Myocyte (in vitro differentiated cells): ENCODE measurements around the gene EXTL1. TPM values are rescaled to one million over a fixed set of nuclear protein-coding genes. Genes with fewer than 3 reads are reported as not detected.

Source experiments
- DNase-seq: peaks from one replicate; pipeline ENCODE4 v3.0.0-alpha.2; 2012; ENCODE audit warnings: low read depth
- total RNA-seq: library from RNA; depleted of rRNA; stranded (reverse); fragments of >200 nt; gene quantifications from 2 replicates; pipeline ENCODE4 v1.2.3, GENCODE V29; 2014

The EXTL1 gene
- total RNA-seq, 1 donor from 2014 or later: 12.8 TPM

DNA sequence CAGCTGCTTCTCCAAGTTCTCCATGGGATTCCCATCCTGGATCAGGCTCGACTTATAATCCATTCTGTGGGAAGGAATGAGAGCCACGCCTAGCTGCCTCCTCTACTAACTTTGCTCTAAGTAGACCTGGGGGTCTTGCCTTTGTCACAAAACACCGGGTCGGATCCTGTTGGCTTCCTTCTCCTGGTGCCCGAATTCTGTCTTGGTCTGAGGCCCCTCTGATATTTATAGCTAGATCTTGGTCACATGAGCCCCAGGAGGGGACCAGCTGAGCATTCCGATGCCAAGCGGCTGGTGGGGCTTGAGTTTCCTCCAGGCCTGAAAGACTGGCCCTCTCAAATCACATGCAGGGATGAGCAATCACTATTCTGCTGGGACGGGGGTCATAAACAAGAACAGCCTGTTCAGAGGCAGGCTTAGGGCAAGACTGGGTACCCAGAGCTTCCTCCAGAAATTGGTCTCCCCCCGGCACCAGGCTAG is 45.9 kb downstream of the EXTL1 start, which contains the start of gene TRIM63:
TSS of gene TRIM63 (minus strand) at position 199 of the 480 bp plus-strand sequence. CDS start at position 63, 136 bp downstream.
- peak; percentile 90 for DNase-seq

DNA sequence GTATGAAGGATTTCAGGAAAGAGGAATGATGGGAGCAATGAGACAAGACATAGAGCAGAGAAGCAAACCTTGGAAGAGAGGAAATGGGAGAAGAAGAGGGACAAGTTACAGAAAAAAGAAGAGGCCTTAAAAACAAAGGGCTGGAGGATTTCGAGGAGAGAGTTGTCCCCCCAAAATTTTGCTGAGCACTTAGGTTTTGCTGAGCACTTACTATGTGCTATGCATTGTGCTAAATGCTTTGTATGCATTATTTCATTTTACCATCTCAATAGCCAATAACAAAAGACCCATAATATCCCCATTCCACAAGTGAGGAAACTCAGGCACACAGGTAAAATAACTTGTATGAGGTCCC is 48.3 kb downstream of the EXTL1 start:
- DNase-seq: no peak

DNA sequence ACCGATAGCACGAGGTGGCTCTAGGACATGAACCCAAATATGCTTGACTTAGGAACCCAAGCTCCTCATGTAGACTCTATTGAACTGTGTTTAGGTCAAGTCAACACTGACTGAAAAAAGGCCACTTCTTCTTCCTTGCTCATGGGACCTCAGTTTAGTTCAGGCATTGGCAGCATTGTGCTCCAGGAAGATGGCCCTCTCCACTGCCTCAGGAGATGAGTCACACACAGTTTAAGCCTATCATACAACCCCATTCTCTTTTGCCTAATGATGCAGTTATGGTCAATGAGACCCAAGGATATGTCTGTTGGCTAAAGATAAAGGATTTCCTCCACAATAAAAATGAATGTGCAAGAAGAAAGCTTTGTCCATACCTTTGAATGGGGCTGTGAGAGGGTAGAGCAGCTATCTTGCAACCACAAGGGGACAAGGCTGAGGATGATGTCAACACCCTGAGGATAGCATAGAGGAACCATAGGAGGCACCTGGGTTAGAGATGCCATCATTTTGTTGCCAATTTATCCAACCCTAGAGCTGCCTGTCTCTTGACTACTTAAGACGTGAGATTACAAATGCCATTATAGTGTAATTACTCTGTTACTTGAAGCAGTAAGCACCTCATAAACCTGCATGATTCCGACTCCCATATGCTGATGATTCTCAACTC is 48.9 kb downstream of the EXTL1 start:
- no peak for DNase-seq

DNA sequence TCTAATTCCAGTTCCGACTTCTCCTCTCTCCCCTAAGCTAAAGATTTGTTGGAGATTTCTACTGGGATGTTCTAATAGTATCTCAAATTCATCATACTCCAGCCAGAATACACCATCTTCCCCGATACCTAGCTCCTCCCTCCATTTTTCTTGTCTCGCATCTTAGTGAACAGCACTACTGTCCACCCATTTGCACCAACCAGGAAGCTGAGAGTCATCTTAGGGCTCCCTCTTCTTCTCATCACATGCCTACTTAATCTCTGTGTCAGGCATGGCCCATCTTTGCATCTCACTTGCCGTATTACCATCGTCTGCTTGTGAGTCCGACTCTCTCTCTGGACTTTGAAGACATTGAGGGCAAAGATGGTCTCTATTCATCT is 49.4 kb downstream of the EXTL1 start:
- no peak for DNase-seq

DNA sequence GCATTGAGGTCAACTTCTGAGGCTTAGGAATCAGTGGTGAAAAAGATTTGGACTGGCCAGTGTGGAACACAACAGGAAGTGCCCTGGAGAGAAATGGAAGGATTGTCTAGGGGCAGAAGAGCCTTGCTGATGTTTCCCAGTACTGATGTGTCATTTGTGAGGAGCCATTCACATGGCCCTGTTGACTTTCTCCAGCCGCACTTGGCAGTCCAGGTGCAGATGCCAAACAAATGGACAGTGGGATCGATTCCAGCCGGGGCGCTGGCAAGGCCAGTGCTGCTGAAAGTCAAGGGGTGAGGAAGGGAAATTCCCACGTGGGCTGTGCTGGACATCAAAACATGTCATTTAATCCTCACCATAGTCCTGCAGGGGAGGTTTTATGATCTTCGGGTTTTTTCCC is 50.7 kb downstream of the EXTL1 start:
- peak; percentile 69 for DNase-seq

DNA sequence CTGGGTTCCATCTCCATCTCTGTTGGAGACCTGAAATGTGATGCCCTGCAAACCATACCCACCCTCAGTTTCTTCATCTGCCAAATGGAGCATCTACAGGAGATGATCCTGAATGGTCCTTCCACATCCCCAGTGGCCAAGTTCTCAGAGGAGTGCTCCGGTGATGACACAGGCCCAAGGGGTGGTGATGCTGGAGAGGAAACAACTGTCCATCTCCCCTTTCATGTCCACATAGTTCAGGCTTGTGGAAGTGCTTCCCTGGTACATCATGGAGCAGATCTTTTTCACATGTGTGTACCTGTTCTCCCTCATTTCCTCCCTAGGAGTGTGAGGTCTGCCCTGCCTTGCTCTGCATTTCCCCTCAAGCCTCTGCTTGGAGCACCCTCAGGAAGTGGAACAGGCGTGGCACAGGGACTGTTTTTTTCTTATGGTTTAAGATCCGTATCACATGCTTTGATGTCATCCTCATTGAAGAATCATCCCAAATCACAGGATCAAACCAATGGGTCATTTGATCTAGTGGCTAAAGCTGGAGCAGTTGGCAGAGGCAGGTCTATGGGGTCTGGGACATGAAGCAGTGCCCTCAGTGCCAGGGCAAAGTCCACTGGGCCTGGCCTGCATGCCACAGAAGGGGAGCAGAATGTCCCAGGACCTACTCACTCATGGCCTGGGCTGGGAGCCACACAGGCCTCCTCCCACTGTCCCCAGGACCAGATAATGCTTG is 54.0 kb downstream of the EXTL1 start:
- no peak for DNase-seq

DNA sequence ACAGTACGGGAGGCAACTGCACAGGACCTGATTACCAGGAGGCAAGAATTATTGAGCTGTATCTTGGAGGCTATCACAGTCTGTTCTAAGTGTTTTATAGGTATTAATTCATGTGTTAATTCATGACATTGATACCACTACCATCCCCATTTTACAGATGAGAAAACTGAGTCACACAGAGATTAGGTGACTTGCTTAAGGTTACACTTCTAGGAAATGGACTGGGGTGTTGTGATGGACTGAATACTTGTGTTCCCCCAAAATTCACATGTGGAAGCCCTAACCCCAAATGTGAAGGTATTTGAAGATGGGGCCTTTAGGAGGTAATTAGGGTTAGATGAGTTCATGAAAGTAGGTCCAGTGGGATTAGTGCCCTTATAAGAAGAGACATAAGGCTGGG is 55.9 kb downstream of the EXTL1 start:
- DNase-seq: no peak

DNA sequence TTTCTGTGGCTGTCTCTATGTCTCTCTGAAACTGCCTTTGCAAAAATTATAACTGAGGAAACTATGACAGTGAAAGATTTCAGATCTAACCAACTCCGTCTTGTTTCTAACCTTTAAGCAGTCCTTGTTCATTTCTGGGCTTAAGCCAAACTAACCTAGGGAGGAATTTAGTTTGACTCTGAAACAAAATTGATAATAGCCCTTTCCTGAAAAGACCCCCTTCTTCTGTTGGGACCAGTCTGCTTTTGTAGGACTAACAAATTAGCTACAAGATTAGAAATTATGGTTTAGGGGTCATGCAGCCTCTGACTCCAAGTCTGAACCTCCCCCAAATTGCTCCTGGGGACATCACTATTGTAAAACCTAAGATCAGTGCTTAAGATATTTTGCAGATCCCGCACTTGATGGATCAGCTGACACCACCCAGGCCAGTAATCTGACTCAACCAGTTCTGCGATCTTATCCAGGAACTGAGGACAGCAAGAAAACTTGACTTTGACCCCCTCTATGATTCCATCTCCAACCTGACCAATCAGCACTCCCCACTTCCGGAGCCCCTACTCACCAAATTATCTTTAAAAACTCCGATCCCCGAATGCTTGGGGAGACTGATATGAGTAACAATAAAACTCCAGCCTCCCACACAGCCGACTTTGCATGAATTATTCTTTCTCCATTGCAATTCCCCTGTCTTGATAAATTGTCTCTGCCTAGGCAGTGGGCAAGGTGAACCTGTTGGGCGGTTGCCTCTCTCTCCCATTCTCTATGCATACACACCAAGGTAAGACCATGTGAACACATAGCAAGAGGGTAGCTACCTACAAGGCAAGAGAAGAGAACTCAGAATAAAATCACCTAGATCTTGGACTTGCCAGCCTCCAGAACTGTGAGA is 57.0 kb downstream of the EXTL1 start:
- DNase-seq: no peak

DNA sequence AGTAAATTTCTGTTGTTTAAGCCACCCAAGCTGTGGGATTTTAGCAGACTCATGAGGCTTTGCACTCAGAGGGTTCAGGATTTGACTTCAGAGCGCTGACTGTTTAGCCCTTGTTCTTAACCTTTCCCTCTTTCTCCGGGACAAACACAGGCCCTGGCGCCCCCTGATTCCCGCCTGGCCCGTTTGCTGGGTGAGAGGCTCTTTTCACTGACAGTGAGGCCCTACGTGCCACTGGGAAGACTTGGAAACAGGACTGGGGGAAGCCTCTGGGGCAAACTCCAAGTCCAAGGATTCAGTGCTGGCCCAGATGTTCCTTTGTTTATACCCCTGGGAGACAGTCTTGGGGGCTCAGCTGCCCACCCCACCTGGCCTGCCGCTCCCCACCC is 57.6 kb downstream of the EXTL1 start:
- DNase-seq: no peak

DNA sequence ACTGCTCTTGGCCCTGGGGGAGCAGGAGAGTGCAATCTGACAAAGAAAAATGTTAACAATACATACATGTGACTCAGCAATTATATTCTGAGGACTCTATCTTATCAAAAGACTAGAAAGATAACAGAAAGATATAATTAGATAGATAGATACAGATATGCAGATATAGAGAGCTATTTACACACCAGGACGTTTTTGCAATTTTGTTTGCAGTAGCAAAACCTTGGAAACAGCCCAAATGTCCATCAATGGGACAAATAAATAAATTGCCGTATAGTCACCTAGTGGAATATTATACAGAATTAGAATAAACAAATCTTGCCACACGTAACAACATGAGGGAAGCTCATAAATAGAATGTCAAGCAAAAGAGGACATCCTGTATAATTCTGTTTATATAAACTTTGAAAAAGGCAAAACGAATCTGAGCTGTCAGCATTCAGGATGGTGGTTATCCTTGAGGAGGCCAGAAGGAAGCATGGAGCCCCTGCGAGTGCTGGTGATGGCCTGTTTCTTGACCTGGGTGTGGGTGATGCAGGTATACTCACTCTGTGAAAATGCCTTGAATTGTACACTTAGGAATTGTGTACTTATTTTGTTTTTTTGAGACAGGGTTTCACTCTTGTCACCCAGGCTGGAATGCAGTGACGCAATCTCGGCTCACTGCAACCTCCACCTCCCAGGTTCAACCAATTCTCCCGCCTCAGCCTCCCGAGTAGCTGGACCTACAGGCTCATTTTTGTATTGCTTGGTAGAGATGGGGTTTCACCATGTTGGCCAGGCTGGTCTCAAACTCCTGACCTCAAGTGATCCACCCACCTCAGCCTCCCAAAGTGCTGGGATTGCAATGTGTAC is 58.6 kb downstream of the EXTL1 start:
- DNase-seq: no peak

DNA sequence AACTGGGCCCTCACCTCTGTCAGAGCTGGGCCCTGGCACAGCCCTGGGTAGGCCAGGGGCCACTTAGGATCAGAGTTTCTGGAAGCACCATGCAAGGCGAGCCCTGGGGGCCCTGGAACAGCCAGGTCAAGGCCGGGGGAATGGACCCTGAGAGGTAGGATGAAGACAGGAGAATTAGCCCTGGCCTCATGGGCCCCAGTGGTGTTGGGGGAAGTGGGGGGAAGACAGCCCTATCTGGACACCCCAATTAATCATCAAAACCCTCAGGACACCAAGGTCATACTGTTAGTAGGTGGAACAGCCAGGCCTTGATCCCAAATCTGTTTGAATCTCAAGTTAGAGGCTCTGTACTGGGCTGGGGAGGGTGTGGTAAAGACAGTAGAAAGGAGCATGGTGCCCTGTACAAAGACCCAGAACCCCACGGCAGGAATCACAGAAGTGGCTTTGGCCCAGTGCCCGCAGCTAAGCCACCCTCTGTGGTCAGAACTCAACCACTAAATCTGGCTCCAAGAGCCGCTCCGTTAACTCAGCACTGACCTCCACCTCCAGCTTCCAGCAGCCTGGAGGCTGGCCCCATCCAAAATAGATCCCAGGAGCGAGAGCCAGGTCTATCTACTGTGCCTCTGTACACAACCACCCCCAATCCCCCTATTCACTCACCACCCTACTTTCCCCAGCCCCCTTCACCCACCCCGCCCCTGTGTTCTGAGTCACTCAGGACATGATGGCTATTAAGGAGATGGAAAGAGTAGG is 59.9 kb downstream of the EXTL1 start:
- peak; percentile 82 for DNase-seq

DNA sequence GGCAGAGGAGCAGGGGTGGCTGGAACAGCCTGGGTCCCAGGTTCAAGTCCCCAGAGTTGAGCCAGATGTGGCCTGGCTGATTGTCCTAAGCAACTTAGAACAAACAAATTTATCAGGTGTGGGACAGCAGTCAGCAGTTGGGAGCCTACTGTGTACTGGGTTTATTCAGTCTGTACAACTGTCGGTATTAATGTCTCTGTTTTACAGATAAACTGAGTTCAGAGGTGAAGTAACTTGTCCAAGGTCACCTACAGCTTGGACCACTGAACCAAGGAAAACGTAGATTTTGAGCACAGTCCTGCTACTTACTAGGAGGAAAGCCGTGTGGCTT is 60.4 kb downstream of the EXTL1 start:
- DNase-seq: no peak

DNA sequence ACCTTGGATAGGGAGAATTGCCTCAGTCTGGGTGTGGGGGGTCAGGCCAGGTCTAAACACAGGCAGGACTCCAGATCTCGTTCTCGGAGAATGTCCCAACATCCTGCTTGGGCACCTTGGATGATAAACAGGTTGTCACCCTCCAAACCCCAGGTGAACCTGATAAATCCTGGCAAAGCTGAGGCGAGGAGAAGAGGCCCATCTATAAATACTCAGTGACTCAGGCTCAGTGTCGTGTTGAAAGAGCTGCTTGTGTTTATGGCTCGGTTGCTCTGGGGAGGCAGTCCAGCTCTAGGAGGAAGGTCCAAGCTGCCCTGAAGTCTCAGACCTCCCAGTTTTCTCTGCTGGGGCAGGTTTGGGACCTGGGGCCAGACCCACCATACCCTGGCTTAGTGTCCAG is 61.6 kb downstream of the EXTL1 start:
- DNase-seq: peak; percentile 67

DNA sequence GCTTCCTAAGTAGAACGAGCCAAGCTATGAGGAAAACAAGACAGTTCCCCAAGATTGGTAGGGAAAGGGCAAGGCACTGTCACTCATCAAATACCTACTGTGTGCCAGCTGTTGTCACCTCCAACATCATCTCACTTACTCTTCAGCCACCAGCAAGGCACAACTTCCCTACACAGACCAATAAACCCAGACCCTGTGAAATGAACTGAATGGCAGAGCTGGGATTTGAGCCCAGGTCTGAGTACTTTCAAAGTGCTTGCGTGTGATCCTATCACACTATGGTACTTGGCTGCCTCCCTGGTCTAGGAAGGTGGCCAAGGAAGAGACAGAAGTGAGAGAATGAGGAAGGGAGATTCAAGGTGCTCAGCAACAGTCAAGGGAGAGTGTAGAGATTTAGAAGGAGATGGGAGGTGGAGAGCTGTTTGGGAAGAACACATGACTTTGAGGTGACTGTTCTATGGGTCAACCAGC is 62.6 kb downstream of the EXTL1 start:
- DNase-seq: no peak

DNA sequence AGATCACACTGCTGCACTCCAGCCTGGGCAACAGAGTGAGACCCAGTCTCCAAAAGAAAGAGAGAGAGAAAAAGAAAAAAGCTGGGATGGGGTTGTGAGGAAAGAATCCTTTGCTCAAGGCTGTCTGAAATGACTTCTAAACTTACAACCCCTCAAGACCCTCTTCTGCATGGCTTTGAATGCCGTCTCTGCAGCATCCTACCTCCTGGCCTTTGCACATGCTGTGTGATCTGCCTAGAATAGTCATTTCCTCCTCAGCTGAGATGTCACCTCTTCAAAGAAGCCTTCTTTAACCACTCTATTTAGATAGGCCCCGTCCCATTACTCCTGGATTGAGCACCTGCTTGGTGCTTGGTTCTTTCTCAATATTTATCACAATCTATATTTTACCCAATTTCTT is 63.3 kb downstream of the EXTL1 start:
- DNase-seq: no peak

Other genes with a start within 250 kb of the EXTL1 start
- gene SELENON, start 221.6 kb upstream of the EXTL1 start, total RNA-seq: 18.7 and 19.1 TPM in 2 replicates
- gene MTFR1L, start 201.8 kb upstream of the EXTL1 start, total RNA-seq: 81.2 and 81.6 TPM in 2 replicates
- 0.70 and 2.3 TPM in 2 replicates for gene AUNIP, start 162.3 kb upstream of the EXTL1 start, total RNA-seq
- gene PAQR7, start 146.1 kb upstream of the EXTL1 start, total RNA-seq: 6.3 and 9.8 TPM in 2 replicates
- gene STMN1, start 115.4 kb upstream of the EXTL1 start, total RNA-seq: 138 and 179 TPM in 2 replicates
- gene PAFAH2, start 23.7 kb upstream of the EXTL1 start, total RNA-seq: 18.0 and 45.2 TPM in 2 replicates
- gene SLC30A2, start 24.3 kb downstream of the EXTL1 start, total RNA-seq: 0.10 and 0.21 TPM in 2 replicates
- gene TRIM63, start 45.9 kb downstream of the EXTL1 start, total RNA-seq: 18.6 and 26.2 TPM in 2 replicates
- gene PDIK1L, start 90.0 kb downstream of the EXTL1 start, total RNA-seq: 5.1 and 5.9 TPM in 2 replicates
- not detected in 2 replicates for gene FAM110D, start 137.3 kb downstream of the EXTL1 start, total RNA-seq
- gene C1orf232, start 147.2 kb downstream of the EXTL1 start, total RNA-seq: not detected in 2 replicates
- gene ZNF593, start 148.1 kb downstream of the EXTL1 start, total RNA-seq: 25.6 and 27.8 TPM in 2 replicates
- gene ZNF593OS, start 150.1 kb downstream of the EXTL1 start, total RNA-seq: not detected in 2 replicates
- 0.36 and 0.62 TPM in 2 replicates for gene CNKSR1, start 155.7 kb downstream of the EXTL1 start, total RNA-seq
- gene CATSPER4, start 168.8 kb downstream of the EXTL1 start, total RNA-seq: not detected in 2 replicates
- gene CEP85, start 212.4 kb downstream of the EXTL1 start, total RNA-seq: 13.0 and 22.6 TPM in 2 replicates